ENCODE measurements around the gene TMEM225B. TPM values are rescaled to one million over a fixed set of nuclear protein-coding genes. Genes with fewer than 3 reads are reported as not detected.
"Not testable (repeated sequence)": the region's sequence is repeated elsewhere in the genome, so short reads cannot be mapped to it uniquely, and the experiment has no call there.

The TMEM225B gene
- total and polyA plus RNA-seq, 4 donors: 0.10 to 0.28 (median 0.17) TPM; not detected in 1

DNA sequence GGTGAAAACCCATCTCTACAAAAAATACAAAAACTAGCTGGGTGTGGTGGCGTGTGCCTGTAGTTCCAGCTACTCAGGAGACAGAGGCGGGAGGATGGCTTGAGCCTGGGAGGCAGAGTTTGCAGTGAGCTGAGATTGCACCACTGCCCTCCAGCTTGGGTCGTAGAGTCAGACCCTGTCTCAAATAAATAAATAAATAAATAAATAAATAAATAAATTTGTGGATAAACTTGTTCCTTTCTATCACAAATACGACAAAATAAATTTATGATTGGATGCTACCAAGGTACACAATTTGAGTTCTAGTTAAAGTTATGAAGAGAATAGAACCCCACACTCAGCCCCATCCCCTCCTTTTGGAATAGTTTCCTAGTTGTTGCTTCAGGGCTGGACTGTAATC is 55.2 kb downstream of the TMEM225B start:
- DNase-seq (ENCODE audit: low spot score); H3K4me3 ChIP-seq (ENCODE audit: low read depth in 1 of 3, low read length in 3 of 3); H3K27ac ChIP-seq (ENCODE audit: low read depth in 1 of 2, low read length in 2 of 2); H3K4me1 ChIP-seq (ENCODE audit: control insufficient read depth in 4 of 4, insufficient read depth in 4 of 4, low read length in 3 of 4); H3K9me3 ChIP-seq (ENCODE audit: control insufficient read depth in 4 of 4, low read length in 3 of 4); H3K9ac ChIP-seq (ENCODE audit: low read depth in 1 of 2, low read length in 2 of 2); H3K27me3 ChIP-seq (ENCODE audit: control insufficient read depth in 4 of 4, insufficient read depth in 4 of 4, low read length in 3 of 4): not testable (repeated sequence)
- H3K36me3 ChIP-seq (ENCODE audit: control insufficient read depth in 4 of 4, insufficient read depth in 3 of 4, low read depth in 1 of 4, low read length in 3 of 4): peaks cover 0 to 17% (median 9%) of the 10 kb centered on the region in 4 donors
- 69% methylated on average over 4 of the region's 4 CpGs for WGBS
- TF ChIP-seq EGR1 (IDR thresholded peaks at IDR 0.05; ENCODE audit: low read depth in 2 of 2): peak in 1 of 2 donors; percentile 11

- H3K4me3 ChIP-seq (ENCODE audit: low read depth in 1 of 3, low read length in 3 of 3): no peak overlapping the region
- no peak for DNase-seq (ENCODE audit: low spot score)
Observed at GRCh38 chr7:99653754-99654153, 55.7 kb downstream of the TMEM225B start.

GRCh38 chr7:99654626-99655025 is 56.6 kb downstream of the TMEM225B start:
- H3K4me3 ChIP-seq (ENCODE audit: low read depth in 1 of 3, low read length in 3 of 3); H3K27me3 ChIP-seq (ENCODE audit: control insufficient read depth in 4 of 4, insufficient read depth in 4 of 4, low read length in 3 of 4); H3K36me3 ChIP-seq (ENCODE audit: control insufficient read depth in 4 of 4, insufficient read depth in 3 of 4, low read depth in 1 of 4, low read length in 3 of 4); H3K9me3 ChIP-seq (ENCODE audit: control insufficient read depth in 4 of 4, low read length in 3 of 4); H3K9ac ChIP-seq (ENCODE audit: low read depth in 1 of 2, low read length in 2 of 2); H3K27ac ChIP-seq (ENCODE audit: low read depth in 1 of 2, low read length in 2 of 2); H3K4me1 ChIP-seq (ENCODE audit: control insufficient read depth in 4 of 4, insufficient read depth in 4 of 4, low read length in 3 of 4); DNase-seq (ENCODE audit: low spot score): not testable (repeated sequence)
- WGBS: 76% methylated on average over 2 of the region's 3 CpGs
- TF ChIP-seq, protein P1, sequence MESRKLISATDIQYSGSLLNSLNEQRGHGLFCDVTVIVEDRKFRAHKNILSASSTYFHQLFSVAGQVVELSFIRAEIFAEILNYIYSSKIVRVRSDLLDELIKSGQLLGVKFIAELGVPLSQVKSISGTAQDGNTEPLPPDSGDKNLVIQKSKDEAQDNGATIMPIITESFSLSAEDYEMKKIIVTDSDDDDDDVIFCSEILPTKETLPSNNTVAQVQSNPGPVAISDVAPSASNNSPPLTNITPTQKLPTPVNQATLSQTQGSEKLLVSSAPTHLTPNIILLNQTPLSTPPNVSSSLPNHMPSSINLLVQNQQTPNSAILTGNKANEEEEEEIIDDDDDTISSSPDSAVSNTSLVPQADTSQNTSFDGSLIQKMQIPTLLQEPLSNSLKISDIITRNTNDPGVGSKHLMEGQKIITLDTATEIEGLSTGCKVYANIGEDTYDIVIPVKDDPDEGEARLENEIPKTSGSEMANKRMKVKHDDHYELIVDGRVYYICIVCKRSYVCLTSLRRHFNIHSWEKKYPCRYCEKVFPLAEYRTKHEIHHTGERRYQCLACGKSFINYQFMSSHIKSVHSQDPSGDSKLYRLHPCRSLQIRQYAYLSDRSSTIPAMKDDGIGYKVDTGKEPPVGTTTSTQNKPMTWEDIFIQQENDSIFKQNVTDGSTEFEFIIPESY (IDR thresholded peaks at IDR 0.05): peak; percentile 17

More at GRCh38 chr7:99653754-99654153, 55.7 kb downstream of the TMEM225B start:
- no peaks in the 10 kb centered on the region for H3K4me1 ChIP-seq (ENCODE audit: control insufficient read depth in 4 of 4, insufficient read depth in 4 of 4, low read length in 3 of 4)
- H3K36me3 ChIP-seq (ENCODE audit: control insufficient read depth in 4 of 4, insufficient read depth in 3 of 4, low read depth in 1 of 4, low read length in 3 of 4): peaks cover 0 to 12% (median 7%) of the 10 kb centered on the region in 4 donors
- H3K9ac ChIP-seq (ENCODE audit: low read depth in 1 of 2, low read length in 2 of 2): no peak overlapping the region
- H3K9me3 ChIP-seq (ENCODE audit: control insufficient read depth in 4 of 4, low read length in 3 of 4): peaks cover 0 to 3% (median 0%) of the 10 kb centered on the region in 4 donors
- no peak for TF ChIP-seq NR2F2 (IDR thresholded peaks at IDR 0.05)
- TF ChIP-seq EGR1 (IDR thresholded peaks at IDR 0.05; ENCODE audit: low read depth in 2 of 2): peak in 1 of 2 donors; percentile 7
- TF ChIP-seq RXRA (IDR thresholded peaks at IDR 0.05): peak in 1 of 2 donors; percentile 14
- TF ChIP-seq, protein P1 (IDR thresholded peaks at IDR 0.05): peak; percentile 45
- no peak for TF ChIP-seq FOXA1 (IDR thresholded peaks at IDR 0.05)
- WGBS: 88% methylated on average over 3 of the region's 3 CpGs
- H3K27me3 ChIP-seq (ENCODE audit: control insufficient read depth in 4 of 4, insufficient read depth in 4 of 4, low read length in 3 of 4): no peaks in the 10 kb centered on the region
- no peak overlapping the region for H3K27ac ChIP-seq (ENCODE audit: low read depth in 1 of 2, low read length in 2 of 2)

GRCh38 chr7:99657879-99658278 is 59.8 kb downstream of the TMEM225B start:
- Histone ChIP-seq H3K9me3 (ENCODE audit: control insufficient read depth in 4 of 4, low read length in 3 of 4) (peaks cover 0 to 15% (median 6%) of the 10 kb centered on the region in 4 donors), H3K36me3 (ENCODE audit: control insufficient read depth in 4 of 4, insufficient read depth in 3 of 4, low read depth in 1 of 4, low read length in 3 of 4) (peaks cover 3 to 36% (median 30%) of the 10 kb centered on the region in 4 donors)
- WGBS: 91% methylated on average over 5 of the region's 5 CpGs
- H3K27me3 ChIP-seq (ENCODE audit: control insufficient read depth in 4 of 4, insufficient read depth in 4 of 4, low read length in 3 of 4); DNase-seq (ENCODE audit: low spot score); H3K4me1 ChIP-seq (ENCODE audit: control insufficient read depth in 4 of 4, insufficient read depth in 4 of 4, low read length in 3 of 4); H3K9ac ChIP-seq (ENCODE audit: low read depth in 1 of 2, low read length in 2 of 2); H3K27ac ChIP-seq (ENCODE audit: low read depth in 1 of 2, low read length in 2 of 2); H3K4me3 ChIP-seq (ENCODE audit: low read depth in 1 of 3, low read length in 3 of 3): not testable (repeated sequence)

Other genes starting within 250 kb of the TMEM225B start
- gene ARPC1B, start 223.5 kb upstream of the TMEM225B start, total RNA-seq: 100 to 1,000 TPM; 111 to 182 TPM
- 100 to 1,000 TPM in 1 of 2 donors, 10 to 100 TPM in 1; 43.9 to 112 TPM for gene ARPC1B, start 223.5 kb upstream of the TMEM225B start, polyA plus RNA-seq
- 10 to 100 TPM; 11.6 to 48.5 TPM for gene PDAP1, start 189.7 kb upstream of the TMEM225B start, total RNA-seq
- gene PDAP1, start 189.7 kb upstream of the TMEM225B start, polyA plus RNA-seq: 10 to 100 TPM; 14.6 to 83.6 TPM
- 10 to 100 TPM; 18.5 to 28.6 TPM for gene BUD31, start 189.3 kb upstream of the TMEM225B start, total RNA-seq
- 10 to 100 TPM; 35.4 to 55.9 TPM for gene BUD31, start 189.3 kb upstream of the TMEM225B start, polyA plus RNA-seq
- gene PTCD1, start 159.5 kb upstream of the TMEM225B start, total RNA-seq: 1 to 10 TPM; 4.2 to 4.3 TPM
- gene PTCD1, start 159.5 kb upstream of the TMEM225B start, polyA plus RNA-seq: 1 to 10 TPM; 3.1 to 3.5 TPM
- 10 to 100 TPM; 11.5 to 15.3 TPM for gene CPSF4, start 159.3 kb upstream of the TMEM225B start, total RNA-seq
- 1 to 10 TPM; 7.1 to 9.6 TPM for gene CPSF4, start 159.3 kb upstream of the TMEM225B start, polyA plus RNA-seq
- gene ATP5MF, start 132.1 kb upstream of the TMEM225B start, total RNA-seq: 100 to 1,000 TPM; 260 to 266 TPM
- gene ATP5MF, start 132.1 kb upstream of the TMEM225B start, polyA plus RNA-seq: 100 to 1,000 TPM; 530 to 607 TPM
- 1 to 10 TPM; 7.4 TPM for gene ZNF789, start 125.4 kb upstream of the TMEM225B start, total RNA-seq
- 1 to 10 TPM; 1.6 to 2.3 TPM for gene ZNF789, start 125.4 kb upstream of the TMEM225B start, polyA plus RNA-seq
- gene ZNF394, start 98.0 kb upstream of the TMEM225B start, total RNA-seq: 10 to 100 TPM; 18.1 to 18.3 TPM
- gene ZNF394, start 98.0 kb upstream of the TMEM225B start, polyA plus RNA-seq: 1 to 10 TPM; 5.5 to 6.1 TPM
- gene ZKSCAN5, start 93.6 kb upstream of the TMEM225B start, total RNA-seq: 1 to 10 TPM; 4.7 to 5.4 TPM
- 1 to 10 TPM; 1.7 to 2.2 TPM for gene ZKSCAN5, start 93.6 kb upstream of the TMEM225B start, polyA plus RNA-seq
- gene FAM200A, start 46.2 kb upstream of the TMEM225B start, total RNA-seq: 1 to 10 TPM; 2.4 to 4.6 TPM
- gene FAM200A, start 46.2 kb upstream of the TMEM225B start, polyA plus RNA-seq: 1 to 10 TPM; 1.0 to 1.7 TPM
- 10 to 100 TPM; 37.2 to 59.7 TPM for gene ZNF655, start 39.6 kb upstream of the TMEM225B start, total RNA-seq
- gene ZNF655, start 39.6 kb upstream of the TMEM225B start, polyA plus RNA-seq: 10 to 100 TPM; 15.9 to 27.6 TPM
- 10 to 100 TPM in 1 of 2 donors, 1 to 10 TPM in 1; 8.7 to 11.0 TPM for gene ZSCAN25, start 18.7 kb downstream of the TMEM225B start, total RNA-seq
- gene ZSCAN25, start 18.7 kb downstream of the TMEM225B start, polyA plus RNA-seq: 1 to 10 TPM; 2.3 to 3.1 TPM
- 1,000 to 10,000 TPM in 1 of 2 donors, 10 to 100 TPM in 1; 21.9 to 1,413 TPM for gene CYP3A5, start 81.7 kb downstream of the TMEM225B start, total RNA-seq
- gene CYP3A5, start 81.7 kb downstream of the TMEM225B start, polyA plus RNA-seq: 1,000 to 10,000 TPM in 1 of 2 donors, 100 to 1,000 TPM in 1; 117 to 1,316 TPM
- gene CYP3A7, start 136.9 kb downstream of the TMEM225B start, total RNA-seq: 1,000 to 10,000 TPM in 1 of 2 donors, 10 to 100 TPM in 1; 81.2 to 2,448 TPM
- 10 to 100 TPM; 36.1 to 85.6 TPM for gene CYP3A7, start 136.9 kb downstream of the TMEM225B start, polyA plus RNA-seq
- 100 to 1,000 TPM in 1 of 2 donors, under 1 TPM in 1; 0.51 to 138 TPM for gene CYP3A4, start 185.9 kb downstream of the TMEM225B start, total RNA-seq
- 1,000 to 10,000 TPM in 1 of 2 donors, 100 to 1,000 TPM in 1; 440 to 1,082 TPM for gene CYP3A4, start 185.9 kb downstream of the TMEM225B start, polyA plus RNA-seq
- gene CYP3A43, start 229.7 kb downstream of the TMEM225B start, total RNA-seq: 10 to 100 TPM in 1 of 2 donors, under 1 TPM in 1; 0.61 to 75.3 TPM
- gene CYP3A43, start 229.7 kb downstream of the TMEM225B start, polyA plus RNA-seq: 10 to 100 TPM in 1 of 2 donors, 1 to 10 TPM in 1; 4.6 to 35.1 TPM